ENCODE data around the gene REM2. TPM values are rescaled to one million over a fixed set of nuclear protein-coding genes. Genes with fewer than 3 reads are reported as not detected.

REM2 gene
- total and polyA plus RNA-seq, 4 donors, result 0.08 to 0.14 (median 0.11) TPM; not detected in 1

GRCh38 chr14:22884076-22884737 lies 1.2 kb downstream of the REM2 start:
- Histone ChIP-seq H3K9me3 (ENCODE audit: control insufficient read depth in 4 of 4, low read length in 3 of 4) (no peaks in the 10 kb centered on the region), H3K4me3 (ENCODE audit: low read depth in 1 of 3, low read length in 3 of 3) (no peak overlapping the region), H3K36me3 (ENCODE audit: control insufficient read depth in 4 of 4, insufficient read depth in 3 of 4, low read depth in 1 of 4, low read length in 3 of 4) (peaks cover 0 to 4% (median under 1%) of the 10 kb centered on the region in 4 donors), H3K27me3 (ENCODE audit: control insufficient read depth in 4 of 4, insufficient read depth in 4 of 4, low read length in 3 of 4) (no peaks in the 10 kb centered on the region), H3K4me1 (ENCODE audit: control insufficient read depth in 4 of 4, insufficient read depth in 4 of 4, low read length in 3 of 4) (peaks cover 0 to 4% (median 2%) of the 10 kb centered on the region in 4 donors), H3K9ac (ENCODE audit: low read depth in 1 of 2, low read length in 2 of 2) (no peak overlapping the region), H3K27ac (ENCODE audit: low read depth in 1 of 2, low read length in 2 of 2) (no peak overlapping the region)
- TF ChIP-seq MAX (IDR thresholded peaks at IDR 0.05) (no peak), HNF4G (IDR thresholded peaks at IDR 0.05) (no peak), CTCF (IDR thresholded peaks at IDR 0.05; ENCODE audit: low read depth, low read length, missing input control) (no peak), FOXA1 (IDR thresholded peaks at IDR 0.05) (no peak), JUND (IDR thresholded peaks at IDR 0.05) (no peak), RXRA (IDR thresholded peaks at IDR 0.05) (no peak), ATF3 (IDR thresholded peaks at IDR 0.05) (no peak), HNF4A (conservative IDR thresholded peaks at IDR 0.05) (no peak), ZBTB33 (IDR thresholded peaks at IDR 0.05) (no peak), EGR1 (IDR thresholded peaks at IDR 0.05; ENCODE audit: low read depth in 2 of 2) (no peak), REST (IDR thresholded peaks at IDR 0.05) (no peak), GABPA (IDR thresholded peaks at IDR 0.05 in 1 of 2, conservative IDR thresholded peaks at IDR 0.05 in 1 of 2) (no peak), RAD21 (IDR thresholded peaks at IDR 0.05) (no peak), FOXA2 (IDR thresholded peaks at IDR 0.05) (no peak), YY1 (IDR thresholded peaks at IDR 0.05) (no peak)
- WGBS, result 92% methylated on average over 7 of the region's 7 CpGs
- no peak for DNase-seq (ENCODE audit: low spot score)

All from liver (tissue), 9 donors.